DOHH2 (cell line): ENCODE measurements around the gene ANO6.

Experiments used
- CTCF ChIP-seq: fragments of 200-600 bp; sonication (generic); IDR thresholded peaks from one replicate; pipeline ENCODE4 v1.5.1; 2014; ENCODE audit warnings: antibody characterized with exemption, mild to moderate bottlenecking, low read depth, low read length; ENCODE audit not compliant: poor library complexity, severe bottlenecking
- EZH2phosphoT487 ChIP-seq: fragments of 200-600 bp; sonication (generic); IDR thresholded peaks from 2 replicates; pipeline ENCODE4 v1.6.1; 2017; ENCODE audit warnings: borderline replicate concordance, mild to moderate bottlenecking, antibody characterized with exemption, low read length, moderate library complexity, mixed read lengths

- TF ChIP-seq CTCF (no peak), EZH2phosphoT487 (no peak)
Observed at GRCh38 chr12:45244561-45245343, 28.9 kb downstream of the ANO6 start.
